ENCODE results near the gene PPP2R2B.

The PPP2R2B gene

GRCh38 chr5:146827901-146828300 lies 50.7 kb downstream of the PPP2R2B start:
- DNase-seq (ENCODE audit: low read depth in 2 of 2) = no peak

GRCh38 chr5:146825033-146825432 lies 53.5 kb downstream of the PPP2R2B start:
- DNase-seq (ENCODE audit: low read depth in 2 of 2) = no peak

- no peak for DNase-seq (ENCODE audit: low read depth in 2 of 2)
Observed at GRCh38 chr5:146821732-146822131, 56.8 kb downstream of the PPP2R2B start.

- DNase-seq (ENCODE audit: low read depth in 2 of 2) = no peak
Observed at GRCh38 chr5:146820987-146821386, 57.6 kb downstream of the PPP2R2B start.

- no peak for DNase-seq (ENCODE audit: low read depth in 2 of 2)
Observed at GRCh38 chr5:146818822-146819221, 59.7 kb downstream of the PPP2R2B start.

- DNase-seq (ENCODE audit: low read depth in 2 of 2) = no peak
Observed at GRCh38 chr5:146817973-146818372, 60.6 kb downstream of the PPP2R2B start.

- no peak for DNase-seq (ENCODE audit: low read depth in 2 of 2)
Observed at GRCh38 chr5:146816775-146817387, 61.7 kb downstream of the PPP2R2B start.

GRCh38 chr5:146815411-146815810 lies 63.1 kb downstream of the PPP2R2B start:
- no peak for DNase-seq (ENCODE audit: low read depth in 2 of 2)

- no peak for DNase-seq (ENCODE audit: low read depth in 2 of 2)
Observed at GRCh38 chr5:146813346-146814157, 65.0 kb downstream of the PPP2R2B start.

GRCh38 chr5:146805081-146805480 lies 73.5 kb downstream of the PPP2R2B start:
- no peak for DNase-seq (ENCODE audit: low read depth in 2 of 2)

- DNase-seq (ENCODE audit: low read depth in 2 of 2) = no peak
Observed at GRCh38 chr5:146802945-146803522, 75.5 kb downstream of the PPP2R2B start.

GRCh38 chr5:146799671-146800070 lies 78.9 kb downstream of the PPP2R2B start:
- no peak for DNase-seq (ENCODE audit: low read depth in 2 of 2)

GRCh38 chr5:146799231-146799630 lies 79.3 kb downstream of the PPP2R2B start:
- DNase-seq (ENCODE audit: low read depth in 2 of 2) = no peak

- DNase-seq (ENCODE audit: low read depth in 2 of 2) = no peak
Observed at GRCh38 chr5:146797658-146798057, 80.9 kb downstream of the PPP2R2B start.

- DNase-seq (ENCODE audit: low read depth in 2 of 2) = no peak
Observed at GRCh38 chr5:146796911-146797310, 81.6 kb downstream of the PPP2R2B start.

- DNase-seq (ENCODE audit: low read depth in 2 of 2) = no peak
Observed at GRCh38 chr5:146796144-146796543, 82.4 kb downstream of the PPP2R2B start.

- no peak for DNase-seq (ENCODE audit: low read depth in 2 of 2)
Observed at GRCh38 chr5:146794326-146795029, 84.1 kb downstream of the PPP2R2B start.

GRCh38 chr5:146793709-146794108 lies 84.8 kb downstream of the PPP2R2B start:
- no peak for DNase-seq (ENCODE audit: low read depth in 2 of 2)

GRCh38 chr5:146791471-146791870 lies 87.1 kb downstream of the PPP2R2B start:
- DNase-seq (ENCODE audit: low read depth in 2 of 2) = no peak

- no peak for DNase-seq (ENCODE audit: low read depth in 2 of 2)
Observed at GRCh38 chr5:146789712-146790653, 88.6 kb downstream of the PPP2R2B start.

GRCh38 chr5:146788898-146789297 lies 89.7 kb downstream of the PPP2R2B start:
- no peak for DNase-seq (ENCODE audit: low read depth in 2 of 2)
